HL-60/S4 treated with phorbol 12-myristate 13-acetate at 8.2 ng/mL for 4 days and 3 days (cell line): ENCODE data around the gene MOB3C.

Source experiments
- in situ Hi-C: fragments of 300-500 bp; cut with MboI; formaldehyde crosslinking; loops from 2 replicates; pipeline ENCODE4 v1.15.0; 2022; ENCODE audit warnings: low sequenced_read_pairs

Gene MOB3C

GRCh38 chr1:46607345-46608130 is 9.1 kb downstream of the MOB3C start:
- in situ Hi-C loops, result no loop called here

GRCh38 chr1:46606255-46606965 is 10.2 kb downstream of the MOB3C start:
- in situ Hi-C loops, result no loop called here

- in situ Hi-C loops, result no loop called here
Measured at GRCh38 chr1:46605232-46605631, 11.4 kb downstream of the MOB3C start.

DNA sequence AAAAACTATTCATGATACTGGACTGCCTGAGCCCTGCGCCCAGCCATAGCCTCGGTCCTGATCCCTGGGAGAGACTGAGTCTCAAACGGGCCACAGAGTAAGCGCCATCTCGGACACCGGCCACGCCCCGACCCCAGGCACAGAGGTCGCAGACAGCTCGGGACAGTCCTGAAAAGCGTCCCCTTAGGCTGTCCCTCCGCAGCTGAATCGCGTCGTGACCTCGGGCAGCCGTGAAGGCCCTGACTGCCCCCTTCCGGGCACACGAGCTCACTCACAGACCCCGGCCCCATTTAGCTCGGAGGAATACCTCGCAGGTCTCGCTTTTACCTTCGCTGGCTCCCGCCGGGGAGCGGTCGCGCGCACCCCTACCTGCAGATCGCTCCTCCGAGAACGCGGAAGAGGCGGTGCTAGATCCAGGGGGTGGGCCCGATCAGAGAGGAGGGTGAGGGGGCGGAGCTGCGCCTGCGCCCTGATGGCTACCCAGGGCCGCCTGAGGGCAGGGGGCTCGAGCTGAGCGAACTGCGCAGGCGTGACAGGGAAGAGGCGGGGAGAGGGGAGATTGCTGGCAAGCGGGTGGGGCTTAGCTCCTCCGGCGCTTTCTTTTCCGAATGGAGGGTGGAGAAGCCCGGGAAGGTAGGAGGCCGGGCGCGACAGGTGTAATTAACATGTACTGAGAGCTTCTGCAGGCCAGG is 12.6 kb downstream of the MOB3C start, which contains the start of gene MKNK1:
TSS of gene MKNK1 (minus strand) at position 411 of the 692 bp plus-strand sequence. CDS start 20,941 bp downstream, outside the sequence.
- in situ Hi-C loops, result no loop called here

DNA sequence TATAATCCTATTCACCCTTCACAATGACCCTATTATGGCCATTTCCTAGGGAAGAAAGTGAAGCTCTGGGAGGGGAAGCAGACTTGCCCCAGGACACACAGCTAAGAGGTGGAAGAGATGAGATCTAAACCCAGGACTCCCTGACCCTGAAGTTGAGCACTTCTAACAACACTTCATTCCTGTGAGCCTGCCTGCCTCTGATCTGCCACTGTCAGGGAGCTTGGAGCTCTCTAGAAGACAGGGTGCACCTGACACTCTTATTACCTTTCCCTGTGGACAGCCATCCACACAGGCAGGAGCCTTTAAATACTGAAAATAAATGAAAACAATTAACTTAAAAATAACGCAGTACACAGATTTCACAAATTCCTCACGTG is 13.1 kb downstream of the MOB3C start:
- in situ Hi-C loops, result no loop called here

- in situ Hi-C loops, result no loop called here
Measured at GRCh38 chr1:46601257-46602007, 15.2 kb downstream of the MOB3C start.

- in situ Hi-C loops, result no loop called here
Measured at GRCh38 chr1:46599059-46599970, 17.3 kb downstream of the MOB3C start.

DNA sequence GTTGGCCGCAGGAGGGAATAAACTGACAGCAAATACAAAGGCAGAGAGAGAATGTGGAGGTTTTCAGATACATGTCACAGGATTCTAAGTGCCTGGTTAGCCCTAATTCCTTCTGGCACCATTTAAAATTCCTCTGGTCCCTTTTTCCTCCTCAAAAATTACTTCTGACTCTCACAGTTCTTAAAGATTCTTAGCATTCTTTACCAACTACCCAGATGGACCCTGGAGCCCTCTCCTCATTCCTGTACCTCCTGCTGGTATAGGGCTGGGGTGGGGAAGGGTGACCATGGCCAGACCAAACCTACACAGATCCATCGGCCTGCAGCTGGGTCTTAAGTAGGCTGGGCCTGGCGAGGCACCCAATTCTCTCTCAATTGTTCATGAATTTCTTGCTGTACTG is 19.8 kb downstream of the MOB3C start:
- in situ Hi-C loops, result no loop called here

- in situ Hi-C loops, result no loop called here
Measured at GRCh38 chr1:46596036-46596435, 20.6 kb downstream of the MOB3C start.

DNA sequence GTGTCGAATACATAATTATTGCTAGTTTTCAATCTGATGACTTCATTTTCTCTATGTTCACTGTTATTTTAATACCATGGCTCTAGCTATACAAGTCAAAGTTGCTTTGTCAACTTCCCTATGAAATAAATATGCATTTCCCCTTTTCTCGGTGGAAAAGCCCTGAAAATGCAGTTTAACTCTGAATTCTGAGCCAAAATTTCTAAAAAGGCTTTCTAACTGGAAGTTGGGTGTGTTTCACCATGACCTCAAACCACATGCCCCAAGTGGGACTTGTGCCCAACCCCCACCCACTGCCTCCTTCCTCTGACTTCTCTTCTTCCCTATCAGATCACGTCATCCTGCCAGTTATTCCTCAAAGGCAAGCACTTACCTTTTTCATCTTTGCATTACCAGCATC is 21.5 kb downstream of the MOB3C start:
- in situ Hi-C loops, result no loop called here

- in situ Hi-C loops, result no loop called here
Measured at GRCh38 chr1:46594063-46594462, 22.5 kb downstream of the MOB3C start.

- in situ Hi-C loops, result no loop called here
Measured at GRCh38 chr1:46592823-46593222, 23.8 kb downstream of the MOB3C start.

DNA sequence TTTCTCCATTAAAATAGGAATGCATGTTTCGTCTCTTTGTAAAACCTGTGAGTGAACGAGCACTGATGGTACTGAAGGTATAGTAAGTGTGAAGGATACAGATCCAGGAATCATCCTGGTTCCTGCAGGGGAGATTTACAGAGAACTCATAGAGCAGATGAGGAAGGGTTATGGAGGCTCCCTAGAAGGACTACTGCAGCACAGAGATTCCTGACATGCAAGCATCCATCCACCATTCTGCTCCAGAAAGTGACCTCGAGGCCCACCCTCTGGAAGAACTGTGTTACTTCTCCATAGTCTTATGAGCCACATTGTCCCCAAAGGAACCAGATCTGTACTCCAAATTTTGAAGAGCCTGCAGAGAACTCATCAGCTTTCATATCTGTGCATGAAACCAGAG is 27.1 kb downstream of the MOB3C start:
- in situ Hi-C loops, result no loop called here

DNA sequence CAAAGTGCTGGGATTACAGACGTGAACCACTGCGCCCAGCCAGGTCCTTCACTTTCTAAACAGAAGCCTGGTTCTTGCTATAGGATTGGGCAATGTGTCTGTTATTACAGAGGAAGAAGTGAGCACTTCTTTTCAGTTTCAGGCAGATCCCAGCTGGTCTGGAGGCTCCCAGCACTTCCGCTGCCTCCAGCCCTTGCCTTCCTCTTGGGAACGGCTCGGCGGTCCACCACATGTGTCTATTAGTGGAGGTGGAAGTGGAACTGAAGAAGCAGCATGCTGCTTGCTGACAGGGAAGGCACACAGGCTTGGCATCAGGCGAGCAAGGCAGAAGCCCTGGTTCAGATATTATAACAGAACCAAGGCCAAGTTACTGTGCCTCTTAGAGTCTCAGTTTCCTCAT is 29.5 kb downstream of the MOB3C start:
- in situ Hi-C loops, result no loop called here

- in situ Hi-C loops, result no loop called here
Measured at GRCh38 chr1:46585312-46585938, 31.2 kb downstream of the MOB3C start.

- in situ Hi-C loops, result no loop called here
Measured at GRCh38 chr1:46583494-46583893, 33.1 kb downstream of the MOB3C start.

DNA sequence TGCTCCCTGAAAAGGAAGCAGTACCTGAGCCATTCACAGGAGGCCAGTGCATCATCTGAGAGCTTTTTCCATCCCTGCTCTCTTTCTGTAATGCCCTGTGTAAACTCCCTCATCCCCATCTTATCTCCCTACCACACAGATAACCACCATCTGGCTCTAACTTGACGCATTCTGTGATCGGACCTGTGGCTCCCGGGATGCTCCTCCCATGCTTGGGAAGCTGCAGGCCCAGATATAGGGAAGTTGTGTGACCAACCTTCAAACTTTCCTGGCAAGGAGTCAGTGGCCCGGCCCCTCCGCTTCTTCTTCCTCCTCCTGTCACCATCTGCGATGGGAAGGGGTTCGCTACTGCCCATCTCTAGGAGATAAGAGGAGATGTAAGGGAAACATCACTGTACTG is 33.6 kb downstream of the MOB3C start:
- in situ Hi-C loops, result no loop called here

GRCh38 chr1:46581681-46582455 is 34.7 kb downstream of the MOB3C start:
- in situ Hi-C loops, result no loop called here
